WERI-Rb-1 (cell line): ENCODE results near the gene LOC128125822.
A peak's percentile ranks its signal among the peaks of the same experiment; 100 is the strongest.

Source experiments
- DNase-seq: peaks from one replicate; pipeline ENCODE4 v3.0.0-alpha.2; 2020
- H3K27ac ChIP-seq: fragments of 250-450 bp; sonication (Bioruptor Pico); 2 replicates; pipeline ENCODE4 v1.5.1; 2020; ENCODE audit warnings: mild to moderate bottlenecking, moderate library complexity
- H3K27me3 ChIP-seq: fragments of 250-450 bp; sonication (Bioruptor Pico); 2 replicates; pipeline ENCODE4 v1.5.1; 2021; ENCODE audit warnings: mild to moderate bottlenecking, low read depth, moderate library complexity; ENCODE audit not compliant: insufficient read depth, severe bottlenecking
- H3K36me3 ChIP-seq: fragments of 250-450 bp; sonication (Bioruptor Pico); 2 replicates; pipeline ENCODE4 v1.5.1; 2020; ENCODE audit warnings: mild to moderate bottlenecking, moderate library complexity
- H3K4me3 ChIP-seq: 2 replicates; pipeline ENCODE4 v1.5.1; 2011; ENCODE audit warnings: low read depth, mild to moderate bottlenecking, control low read depth, low read length
- H3K9me3 ChIP-seq: fragments of 250-450 bp; sonication (Bioruptor Pico); 2 replicates; pipeline ENCODE4 v1.5.1; 2021; ENCODE audit warnings: mild to moderate bottlenecking, moderate library complexity; ENCODE audit not compliant: severe bottlenecking
- CTCF ChIP-seq: IDR thresholded peaks from 2 replicates; pipeline ENCODE4 v1.5.1; 2011; ENCODE audit warnings: low read depth, mild to moderate bottlenecking, control low read depth, inconsistent platforms, low read length

Gene LOC128125822

GRCh38 chr6:63574554-63574900, 2.2 kb downstream of the LOC128125822 start:
- no peak overlapping the region; the same call in 1 of the 2 replicates for H3K27ac ChIP-seq
- peaks cover 54% of the 10 kb centered on the region for H3K36me3 ChIP-seq
- DNase-seq, result no peak
- H3K4me3 ChIP-seq, result peak overlapping the region; percentile 89
- no peaks in the 10 kb centered on the region for H3K9me3 ChIP-seq
- H3K27me3 ChIP-seq, result no peaks in the 10 kb centered on the region
- no peak for TF ChIP-seq CTCF

- peaks cover 70% of the 10 kb centered on the region for H3K36me3 ChIP-seq
- no peak for TF ChIP-seq CTCF
- H3K27me3 ChIP-seq, result no peaks in the 10 kb centered on the region
- H3K9me3 ChIP-seq, result no peaks in the 10 kb centered on the region
- no peak overlapping the region for H3K27ac ChIP-seq
- no peak overlapping the region for H3K4me3 ChIP-seq
- no peak for DNase-seq
Observed at GRCh38 chr6:63576147-63576772, 4.0 kb downstream of the LOC128125822 start.

GRCh38 chr6:63576985-63577712, 4.9 kb downstream of the LOC128125822 start:
- Histone ChIP-seq H3K36me3 (peaks cover 78% of the 10 kb centered on the region), H3K27me3 (no peaks in the 10 kb centered on the region), H3K27ac (no peak overlapping the region), H3K4me3 (no peak overlapping the region), H3K9me3 (no peaks in the 10 kb centered on the region)
- no peak for DNase-seq
- TF ChIP-seq CTCF, result no peak

GRCh38 chr6:63578757-63579156, 6.5 kb downstream of the LOC128125822 start:
- Histone ChIP-seq H3K4me3 (no peak overlapping the region), H3K27ac (no peak overlapping the region), H3K36me3 (peaks cover 64% of the 10 kb centered on the region), H3K27me3 (no peaks in the 10 kb centered on the region), H3K9me3 (no peaks in the 10 kb centered on the region)
- no peak for DNase-seq
- no peak for TF ChIP-seq CTCF

- no peak overlapping the region for H3K27ac ChIP-seq
- H3K4me3 ChIP-seq, result no peak overlapping the region
- no peak for DNase-seq
- TF ChIP-seq CTCF, result no peak
- no peaks in the 10 kb centered on the region for H3K27me3 ChIP-seq
- no peaks in the 10 kb centered on the region for H3K9me3 ChIP-seq
- H3K36me3 ChIP-seq, result peaks cover 60% of the 10 kb centered on the region
Observed at GRCh38 chr6:63579937-63580703, 7.8 kb downstream of the LOC128125822 start.
